Thoracic aorta (tissue), 2 donors: ENCODE measurements around the gene DCST1. TPM values are rescaled to one million over a fixed set of nuclear protein-coding genes. Genes with fewer than 3 reads are reported as not detected.

Experiments used
- ATAC-seq: fragments of 150-250 bp; one replicate; pipeline ENCODE4 v1.8.0; 2017; ENCODE audit warnings: low read depth; ENCODE audit not compliant: insufficient number of reproducible peaks, low FRiP score
- DNase-seq: peaks from one replicate; pipeline ENCODE4 v3.0.0-alpha.2; 2020; ENCODE audit warnings: low spot score
- H3K27ac ChIP-seq, 2 donors: fragments of 200-600 bp; sonication (generic); 1 replicate in 1 of 2; 2 replicates in 1 of 2; pipeline ENCODE4 v1.5.1; 2016; ENCODE audit warnings: mild to moderate bottlenecking in 2 of 2, moderate library complexity in 2 of 2
- H3K27me3 ChIP-seq: fragments of 200-600 bp; sonication (generic); replicated peaks from 2 replicates; pipeline ENCODE4 v1.6.0; 2016; ENCODE audit warnings: mild to moderate bottlenecking; ENCODE audit not compliant: insufficient read depth
- H3K36me3 ChIP-seq: fragments of 200-600 bp; sonication (generic); one replicate; pipeline ENCODE4 v1.5.1; 2016
- H3K4me1 ChIP-seq, 2 donors: fragments of 200-600 bp; sonication (generic); 1 replicate in 1 of 2; 2 replicates in 1 of 2; pipeline versions ENCODE4 v1.5.1 to v1.6.0; 2016; ENCODE audit warnings: low read depth in 2 of 2, mild to moderate bottlenecking in 1 of 2; ENCODE audit not compliant: control insufficient read depth in 1 of 2
- H3K4me3 ChIP-seq: fragments of 200-600 bp; sonication (generic); 2 replicates; pipeline ENCODE4 v1.5.1; 2016; ENCODE audit warnings: mild to moderate bottlenecking
- H3K9me3 ChIP-seq: fragments of 200-600 bp; sonication (generic); 2 replicates; pipeline ENCODE4 v1.5.1; 2016
- CTCF ChIP-seq: fragments of 200-600 bp; sonication (generic); IDR thresholded peaks from one replicate; pipeline ENCODE4 v1.5.1; 2019; ENCODE audit warnings: antibody characterized with exemption
- total RNA-seq, 2 donors: library from RNA; depleted of rRNA; stranded (reverse); fragments of >200 nt; gene quantifications; one replicate each; pipeline versions ENCODE4 v1.1.0 to v1.2.3, GENCODE V29; 2016

Gene DCST1
- total RNA-seq, 2 donors from 2014 or later, result not detected

- Histone ChIP-seq H3K4me3 (peak overlapping the region; percentile 92), H3K4me1 (peaks cover 9 to 27% of the 10 kb centered on the region in 2 donors), H3K27me3 (no peaks in the 10 kb centered on the region)
Measured at GRCh38 chr1:155049651-155050559, 16.3 kb downstream of the DCST1 start.

GRCh38 chr1:155050560-155051341 is 17.1 kb downstream of the DCST1 start, which contains the start of gene ADAM15:
Gene ADAM15 (plus strand): TSS chr1:155051316. CDS start chr1:155051387, 71 bp downstream.
- Histone ChIP-seq H3K27me3 (no peaks in the 10 kb centered on the region), H3K9me3 (no peaks in the 10 kb centered on the region), H3K4me1 (peaks cover 9 to 27% of the 10 kb centered on the region in 2 donors), H3K36me3 (peaks cover 4% of the 10 kb centered on the region), H3K27ac (peak within 1 kb of the TSS; percentile 83 to 93), H3K4me3 (peak within 1 kb of the TSS; percentile 92)
- peak; percentile 83 for TF ChIP-seq CTCF
- DNase-seq (no peak), ATAC-seq (peak; percentile 63)

More at GRCh38 chr1:155049651-155050559, 16.3 kb downstream of the DCST1 start:
- Histone ChIP-seq H3K9me3 (no peaks in the 10 kb centered on the region), H3K36me3 (peaks cover 4% of the 10 kb centered on the region), H3K27ac (peak overlapping the region; percentile 83 to 93)
- TF ChIP-seq CTCF, result no peak
- ATAC-seq, result no peak
- no peak for DNase-seq

- peak; percentile 14 for ATAC-seq
- H3K4me1 ChIP-seq, result peaks cover 9 to 27% of the 10 kb centered on the region in 2 donors
- no peaks in the 10 kb centered on the region for H3K9me3 ChIP-seq
- peaks cover 4% of the 10 kb centered on the region for H3K36me3 ChIP-seq
- H3K4me3 ChIP-seq, result peak overlapping the region; percentile 92
- no peaks in the 10 kb centered on the region for H3K27me3 ChIP-seq
- no peak for TF ChIP-seq CTCF
- no peak for DNase-seq
- H3K27ac ChIP-seq, result peak overlapping the region; percentile 75 to 85
Measured at GRCh38 chr1:155051342-155051776, 17.7 kb downstream of the DCST1 start.

- ATAC-seq, result no peak
- H3K9me3 ChIP-seq, result no peaks in the 10 kb centered on the region
- peak overlapping the region; percentile 75 to 85 for H3K27ac ChIP-seq
- peaks cover 9 to 27% of the 10 kb centered on the region in 2 donors for H3K4me1 ChIP-seq
- DNase-seq, result no peak
- TF ChIP-seq CTCF, result no peak
- no peaks in the 10 kb centered on the region for H3K27me3 ChIP-seq
- H3K36me3 ChIP-seq, result peaks cover 4% of the 10 kb centered on the region
- peak overlapping the region; percentile 92 for H3K4me3 ChIP-seq
Measured at GRCh38 chr1:155051777-155052398, 18.3 kb downstream of the DCST1 start.
